NCI-H524 treated with DMSO at 0.1 percent for 48 hours (cell line): Measurements from ENCODE around the gene MAP3K21.
A peak's percentile ranks its signal among the peaks of the same experiment; 100 is the strongest.

Experiments used
- DNase-seq: peaks from one replicate; lab custom pipeline; 2025; lab: John Stamatoyannopoulos, UW

The MAP3K21 gene

GRCh38 chr1:233327651-233328141 lies at the start of gene MAP3K21:
Gene MAP3K21 (plus strand): TSS chr1:233327724. CDS start chr1:233328029, 305 bp downstream.
- DNase-seq = no peak

DNA sequence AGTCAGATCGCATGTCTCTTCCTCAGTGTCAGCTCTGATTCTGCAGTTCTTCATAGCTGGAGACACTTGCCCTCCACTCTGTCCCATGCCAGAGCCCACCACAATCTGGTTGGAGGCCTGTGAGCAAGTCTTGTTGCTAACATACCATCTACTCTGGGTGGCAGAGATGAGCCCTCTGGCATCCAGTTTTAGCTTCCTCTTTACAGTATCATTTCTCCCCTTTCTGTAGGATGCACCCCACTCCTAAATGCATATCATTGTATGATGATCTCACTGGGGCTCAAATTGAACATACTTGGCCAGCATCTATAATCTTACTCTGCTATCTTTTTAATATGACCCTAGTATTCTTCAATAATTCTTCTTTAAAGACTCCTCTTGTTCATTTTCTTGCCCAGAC lies 48.9 kb upstream of the MAP3K21 start:
- DNase-seq = no peak

- DNase-seq = no peak
Measured at GRCh38 chr1:233279971-233280370, 47.6 kb upstream of the MAP3K21 start.

DNA sequence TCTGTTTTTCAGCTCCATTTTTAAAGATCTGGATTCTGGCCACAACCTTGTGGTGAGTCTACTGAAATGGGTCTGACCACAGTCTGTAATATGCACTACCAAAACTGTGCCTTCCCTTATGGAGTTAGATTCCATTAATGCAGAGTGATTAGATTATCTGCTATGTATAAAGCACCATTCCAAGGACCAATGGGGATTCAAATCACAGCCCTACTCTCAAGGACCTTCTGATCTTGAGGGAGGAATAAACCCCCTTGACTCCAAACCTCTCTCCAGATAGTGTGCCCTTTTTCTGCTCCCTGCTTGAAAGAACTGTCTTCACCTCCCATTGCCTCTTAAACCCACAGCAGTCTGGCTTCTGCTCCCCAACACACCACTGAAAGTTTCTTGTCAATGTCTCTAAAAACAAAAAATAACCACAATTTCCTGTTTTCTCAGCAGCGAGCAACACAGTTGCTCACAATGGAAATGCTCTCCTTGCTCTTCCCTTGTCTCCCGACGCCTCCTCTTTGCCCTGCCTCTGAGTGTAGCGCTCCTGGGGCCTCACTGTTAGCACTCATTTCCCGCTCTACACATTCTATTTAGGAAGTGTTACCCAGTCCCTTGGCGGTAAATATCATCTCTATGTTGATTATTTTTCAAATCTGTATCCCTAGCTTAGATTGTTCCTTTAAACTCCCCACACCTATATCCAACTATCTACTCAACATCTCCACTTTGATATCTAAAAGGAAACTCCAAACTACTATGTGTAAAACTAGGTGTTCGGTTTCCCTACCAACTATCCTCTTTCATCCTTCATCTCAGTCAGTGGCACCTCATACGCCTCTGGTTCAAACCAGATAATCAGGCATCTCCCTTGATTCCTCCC lies 45.6 kb upstream of the MAP3K21 start:
- DNase-seq = no peak

GRCh38 chr1:233282582-233282886 lies 45.0 kb upstream of the MAP3K21 start:
- DNase-seq = no peak

GRCh38 chr1:233289676-233290075 lies 37.8 kb upstream of the MAP3K21 start:
- no peak for DNase-seq

GRCh38 chr1:233290396-233291034 lies 37.0 kb upstream of the MAP3K21 start:
- no peak for DNase-seq

DNA sequence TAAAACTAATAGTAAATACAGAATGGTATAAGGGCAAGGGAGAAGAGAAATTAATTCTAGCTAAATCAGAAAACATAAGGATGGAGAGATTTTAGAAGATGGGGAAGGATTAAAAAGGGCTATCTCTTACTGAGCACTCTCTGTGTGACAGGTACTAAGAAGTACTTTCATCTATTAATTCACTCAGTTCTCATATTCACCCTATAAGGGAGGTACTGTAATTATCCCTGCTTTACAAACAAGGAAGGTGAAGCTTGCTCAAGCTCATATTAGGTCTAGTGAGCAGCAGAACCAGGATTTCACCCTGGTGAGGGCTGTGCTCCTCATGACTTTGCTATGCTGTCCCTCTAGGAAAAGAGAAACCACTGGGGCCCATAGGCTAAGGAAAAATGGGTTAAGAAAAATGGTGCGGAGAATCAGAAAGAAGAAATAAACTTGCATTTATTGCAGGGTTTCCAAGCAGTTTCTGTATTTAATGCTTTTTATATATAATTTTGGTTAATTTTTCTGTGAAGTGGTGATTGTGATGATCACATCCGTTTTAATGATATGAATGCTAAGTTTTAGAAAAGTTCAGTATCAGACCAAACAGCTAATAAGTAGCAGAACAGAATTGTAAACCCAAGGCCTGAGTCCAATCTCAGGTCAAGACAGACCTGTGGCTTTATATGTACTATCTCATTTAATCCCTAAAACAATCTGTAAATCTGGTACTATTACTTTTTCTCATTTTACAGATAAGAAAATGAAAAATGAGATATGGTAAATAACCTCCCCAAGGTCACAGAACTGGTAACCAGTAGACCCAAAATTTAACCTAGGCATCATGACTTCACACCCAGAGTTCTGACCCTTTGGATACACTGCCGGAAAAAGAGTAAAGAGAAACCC lies 33.7 kb upstream of the MAP3K21 start:
- DNase-seq = no peak

GRCh38 chr1:233294913-233295236 lies 32.6 kb upstream of the MAP3K21 start:
- DNase-seq = no peak

GRCh38 chr1:233295237-233295974 lies 32.1 kb upstream of the MAP3K21 start, which contains the start of gene PCNX2:
Gene PCNX2 (minus strand): TSS chr1:233295725. CDS start chr1:233295478, 247 bp downstream.
- peak; percentile 40 for DNase-seq

DNA sequence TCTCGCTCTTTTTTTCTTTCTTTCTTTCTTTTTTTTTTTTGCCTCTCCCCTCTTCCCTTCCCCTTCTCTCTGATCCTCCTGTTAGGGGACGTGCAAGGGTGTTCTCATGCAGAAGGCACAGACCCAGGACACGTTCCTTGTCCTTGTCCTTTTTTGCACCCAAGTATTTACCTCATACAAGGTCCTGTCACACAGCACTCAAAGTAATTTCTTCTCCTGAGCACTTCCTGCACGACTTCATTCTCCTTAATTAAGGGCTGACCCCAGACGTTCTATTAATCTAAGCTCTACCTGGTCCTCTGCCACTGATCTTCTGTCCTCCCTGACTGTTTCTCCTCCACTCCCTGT lies 31.6 kb upstream of the MAP3K21 start:
- no peak for DNase-seq

DNA sequence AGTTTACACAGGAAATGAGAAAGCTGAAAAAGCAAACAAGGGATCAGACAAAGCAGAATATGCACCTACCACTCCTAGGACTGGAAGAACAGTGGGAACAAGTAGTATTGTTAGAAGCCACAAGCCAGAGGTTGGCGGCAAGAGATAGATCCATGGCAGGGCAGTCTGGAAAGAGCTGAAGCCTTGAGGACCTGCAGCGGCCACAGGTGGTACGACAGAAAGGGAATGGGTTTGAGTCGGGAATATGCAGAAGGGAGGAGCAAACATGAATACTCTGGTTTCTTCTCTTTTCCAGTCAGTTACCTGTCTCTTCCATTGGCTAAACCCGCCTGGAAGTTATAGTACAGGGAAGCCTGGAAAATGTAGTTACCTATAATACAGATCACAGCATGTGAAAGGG lies 28.1 kb upstream of the MAP3K21 start:
- no peak for DNase-seq

GRCh38 chr1:233300326-233300725 lies 27.2 kb upstream of the MAP3K21 start:
- no peak for DNase-seq

GRCh38 chr1:233304489-233305102 lies 22.9 kb upstream of the MAP3K21 start:
- DNase-seq = no peak

DNA sequence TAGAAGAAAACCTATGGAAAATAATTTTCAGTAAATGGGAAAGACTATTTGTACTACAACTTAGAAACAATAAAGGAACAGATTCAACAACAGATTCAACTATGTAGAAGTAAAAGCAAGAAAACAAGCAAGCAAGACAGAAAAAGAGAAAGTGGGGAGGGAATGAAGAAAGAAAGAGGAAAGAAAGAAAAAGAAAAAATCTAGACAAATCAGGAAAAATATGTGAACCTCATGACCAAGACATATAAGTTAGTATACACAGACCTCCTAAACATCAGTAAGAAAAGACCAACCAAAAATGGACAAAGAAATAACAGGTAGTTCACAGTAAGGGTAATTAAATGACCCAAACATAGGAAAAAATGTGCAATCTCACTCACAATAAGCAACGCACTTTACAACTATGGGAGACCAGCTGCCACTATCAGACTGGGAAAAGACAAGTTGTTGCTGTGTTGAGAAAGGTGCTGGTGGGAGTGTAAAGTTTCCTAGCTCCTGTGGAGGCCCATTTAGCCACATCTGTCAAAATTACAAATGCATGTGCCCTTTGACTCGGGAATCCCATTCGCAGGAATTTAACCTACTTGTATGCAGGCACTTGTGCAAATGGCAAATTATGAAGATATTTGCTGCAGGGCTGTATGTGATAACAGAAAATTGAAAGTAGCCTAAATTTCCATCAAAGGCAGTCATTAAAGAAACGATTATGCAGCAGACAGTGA lies 13.9 kb upstream of the MAP3K21 start:
- no peak for DNase-seq

GRCh38 chr1:233315718-233316301 lies 11.7 kb upstream of the MAP3K21 start:
- no peak for DNase-seq

GRCh38 chr1:233316473-233316872 lies 11.1 kb upstream of the MAP3K21 start:
- DNase-seq = no peak

DNA sequence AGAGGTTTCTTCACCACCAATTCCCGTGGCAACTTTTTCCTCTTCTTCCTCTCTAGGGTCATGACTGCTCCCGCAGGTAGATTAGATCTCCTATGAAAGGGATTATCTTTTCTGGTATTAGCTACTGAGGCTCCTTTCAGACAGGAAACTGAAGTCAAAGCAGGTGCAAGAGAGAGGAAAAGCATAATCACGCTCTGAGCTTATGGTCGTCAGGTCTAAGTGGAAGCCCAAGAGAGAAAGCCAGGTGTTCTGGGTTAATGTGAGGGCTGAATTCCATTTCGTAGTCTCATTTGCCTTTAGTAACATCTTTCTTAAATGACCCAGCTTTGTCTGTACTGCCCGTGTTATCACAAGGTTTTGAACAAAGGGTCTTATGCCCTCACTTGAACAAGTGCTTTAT lies 8.3 kb upstream of the MAP3K21 start:
- no peak for DNase-seq

GRCh38 chr1:233320023-233320422 lies 7.5 kb upstream of the MAP3K21 start:
- no peak for DNase-seq

- no peak for DNase-seq
Measured at GRCh38 chr1:233323718-233324117, 3.8 kb upstream of the MAP3K21 start.
